ENCODE measurements around the gene POLL. TPM values are rescaled to one million over a fixed set of nuclear protein-coding genes. Genes with fewer than 3 reads are reported as not detected.

The POLL gene
- total RNA-seq, 4 donors from 2014 or later, result 21.6 to 28.8 (median 24.4) TPM

DNA sequence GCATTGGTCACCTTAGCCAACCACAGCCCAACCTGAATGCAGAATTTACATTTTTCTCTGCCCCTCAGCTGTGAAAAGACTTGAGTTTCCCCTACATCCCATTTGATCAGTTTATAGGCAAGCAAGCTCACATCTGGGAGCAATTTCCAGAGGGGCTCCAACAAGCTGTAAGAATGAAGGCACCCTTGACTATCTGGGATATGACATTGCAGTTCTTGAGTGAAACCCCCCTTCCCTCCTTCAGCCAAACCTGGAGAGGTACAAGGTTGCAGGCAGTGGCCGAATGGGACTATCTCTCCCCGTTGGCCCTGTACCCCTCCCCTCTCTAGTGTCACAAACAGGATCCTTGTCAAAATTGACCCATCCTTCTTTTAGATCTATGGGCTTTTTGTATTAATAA, 30.5 kb downstream of the POLL start:
- H3K4me3 ChIP-seq, result no peak overlapping the region
- H3K4me1 ChIP-seq, result no peaks in the 10 kb centered on the region
- H3K27ac ChIP-seq, result no peak overlapping the region
- no peak for TF ChIP-seq POLR2AphosphoS5 (IDR thresholded peaks at IDR 0.05)
- TF ChIP-seq EP300 (IDR thresholded peaks at IDR 0.05), result no peak
- no peak for TF ChIP-seq POLR2A (IDR thresholded peaks at IDR 0.05)
- TF ChIP-seq, protein P1, sequence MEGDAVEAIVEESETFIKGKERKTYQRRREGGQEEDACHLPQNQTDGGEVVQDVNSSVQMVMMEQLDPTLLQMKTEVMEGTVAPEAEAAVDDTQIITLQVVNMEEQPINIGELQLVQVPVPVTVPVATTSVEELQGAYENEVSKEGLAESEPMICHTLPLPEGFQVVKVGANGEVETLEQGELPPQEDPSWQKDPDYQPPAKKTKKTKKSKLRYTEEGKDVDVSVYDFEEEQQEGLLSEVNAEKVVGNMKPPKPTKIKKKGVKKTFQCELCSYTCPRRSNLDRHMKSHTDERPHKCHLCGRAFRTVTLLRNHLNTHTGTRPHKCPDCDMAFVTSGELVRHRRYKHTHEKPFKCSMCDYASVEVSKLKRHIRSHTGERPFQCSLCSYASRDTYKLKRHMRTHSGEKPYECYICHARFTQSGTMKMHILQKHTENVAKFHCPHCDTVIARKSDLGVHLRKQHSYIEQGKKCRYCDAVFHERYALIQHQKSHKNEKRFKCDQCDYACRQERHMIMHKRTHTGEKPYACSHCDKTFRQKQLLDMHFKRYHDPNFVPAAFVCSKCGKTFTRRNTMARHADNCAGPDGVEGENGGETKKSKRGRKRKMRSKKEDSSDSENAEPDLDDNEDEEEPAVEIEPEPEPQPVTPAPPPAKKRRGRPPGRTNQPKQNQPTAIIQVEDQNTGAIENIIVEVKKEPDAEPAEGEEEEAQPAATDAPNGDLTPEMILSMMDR (IDR thresholded peaks at IDR 0.05), result no peak
- 56 to 78% methylated on average over 2 of the region's 2 CpGs for whole genome bisulfite sequencing, 2 donors (ENCODE audit: low coverage in 1 of 2)
- ATAC-seq, result no peak
- H3K27me3 ChIP-seq, result peaks cover 29% of the 10 kb centered on the region
- no peaks in the 10 kb centered on the region for H3K9me3 ChIP-seq
- peaks cover 0 to 35% of the 10 kb centered on the region in 2 donors for H3K36me3 ChIP-seq

DNA sequence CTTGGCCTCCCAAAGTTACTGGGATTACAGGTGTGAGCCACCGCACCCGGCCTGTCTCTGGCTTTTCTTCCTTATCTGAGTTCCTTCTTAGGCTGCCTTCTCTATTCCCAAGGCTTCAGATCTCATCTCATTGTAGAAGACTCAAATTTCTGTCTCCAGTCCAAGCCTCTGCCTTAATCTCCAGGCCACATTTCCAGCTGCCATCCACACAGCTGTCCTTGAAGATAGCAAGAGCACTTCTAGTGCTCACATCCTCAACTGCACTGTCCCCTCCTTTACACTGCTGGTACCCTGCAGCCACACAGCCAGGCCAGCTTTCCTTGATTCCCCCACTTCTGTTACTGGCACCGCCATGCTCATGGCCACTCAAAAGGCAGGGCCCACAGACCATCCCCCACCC, 35.6 kb downstream of the POLL start:
- H3K4me3 ChIP-seq, result no peak overlapping the region
- H3K9me3 ChIP-seq, result no peaks in the 10 kb centered on the region
- H3K36me3 ChIP-seq, result peaks cover 0 to 54% of the 10 kb centered on the region in 2 donors
- H3K27ac ChIP-seq, result no peak overlapping the region
- WGBS, 2 donors (ENCODE audit: low coverage in 1 of 2), result 93 to 100% methylated on average over 2 of the region's 3 CpGs
- TF ChIP-seq POLR2A (IDR thresholded peaks at IDR 0.05) (no peak), POLR2AphosphoS5 (IDR thresholded peaks at IDR 0.05) (no peak), EP300 (IDR thresholded peaks at IDR 0.05) (no peak)
- TF ChIP-seq, protein P1 (IDR thresholded peaks at IDR 0.05), result no peak
- ATAC-seq, result no peak
- no peaks in the 10 kb centered on the region for H3K27me3 ChIP-seq
- H3K4me1 ChIP-seq, result peaks cover 0 to 10% (median 0%) of the 10 kb centered on the region in 3 donors

GRCh38 chr10:101550965-101551364, 37.1 kb downstream of the POLL start:
- Histone ChIP-seq H3K36me3 (peaks cover 0 to 54% of the 10 kb centered on the region in 2 donors), H3K4me3 (no peak overlapping the region), H3K27ac (no peak overlapping the region), H3K9me3 (no peaks in the 10 kb centered on the region), H3K27me3 (no peaks in the 10 kb centered on the region), H3K4me1 (peaks cover 0 to 10% (median 0%) of the 10 kb centered on the region in 3 donors)
- ATAC-seq, result no peak
- TF ChIP-seq, protein P1 (IDR thresholded peaks at IDR 0.05), result no peak
- TF ChIP-seq POLR2AphosphoS5 (IDR thresholded peaks at IDR 0.05) (no peak), POLR2A (IDR thresholded peaks at IDR 0.05) (no peak), EP300 (IDR thresholded peaks at IDR 0.05) (no peak)
- WGBS, 2 donors (ENCODE audit: low coverage in 1 of 2), result 83 to 100% methylated on average over 1 to 2 of the region's 2 CpGs

GRCh38 chr10:101545898-101546297, 42.2 kb downstream of the POLL start:
- TF ChIP-seq EP300 (IDR thresholded peaks at IDR 0.05), result no peak
- TF ChIP-seq POLR2A (IDR thresholded peaks at IDR 0.05), result no peak
- TF ChIP-seq, protein P1 (IDR thresholded peaks at IDR 0.05), result no peak
- no peak for TF ChIP-seq POLR2AphosphoS5 (IDR thresholded peaks at IDR 0.05)
- ATAC-seq, result no peak
- no peak overlapping the region for H3K27ac ChIP-seq

DNA sequence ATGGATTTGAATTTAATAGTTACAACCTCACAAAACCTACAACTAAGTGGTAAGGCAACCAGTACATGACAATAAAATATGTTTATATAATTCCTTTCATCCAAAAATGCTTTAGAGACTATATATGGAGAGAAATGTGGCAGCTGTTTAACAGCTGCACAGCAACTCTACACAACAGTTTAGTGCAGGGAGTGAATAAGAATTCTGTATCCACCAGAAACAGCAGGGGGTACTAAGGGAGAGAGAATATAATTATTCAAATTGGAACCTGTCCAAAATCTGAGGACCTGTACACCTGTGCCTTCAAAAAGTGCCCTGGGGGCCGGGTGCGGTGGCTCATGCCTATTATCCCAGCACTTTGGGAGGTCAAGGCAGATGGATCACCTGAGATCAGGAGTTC, 49.6 kb downstream of the POLL start:
- Histone ChIP-seq H3K27ac (no peak overlapping the region), H3K36me3 (peaks cover 0 to 68% of the 10 kb centered on the region in 2 donors), H3K4me3 (no peak overlapping the region), H3K27me3 (no peaks in the 10 kb centered on the region), H3K4me1 (no peaks in the 10 kb centered on the region), H3K9me3 (no peaks in the 10 kb centered on the region)
- no peak for ATAC-seq
- TF ChIP-seq EP300 (IDR thresholded peaks at IDR 0.05) (no peak), POLR2AphosphoS5 (IDR thresholded peaks at IDR 0.05) (no peak), POLR2A (IDR thresholded peaks at IDR 0.05) (no peak)
- TF ChIP-seq, protein P1 (IDR thresholded peaks at IDR 0.05), result no peak
- WGBS, 2 donors (ENCODE audit: low coverage in 1 of 2), result 83 to 85% methylated on average over 2 of the region's 2 CpGs

More at GRCh38 chr10:101545898-101546297, 42.2 kb downstream of the POLL start:
- Histone ChIP-seq H3K36me3 (peaks cover 0 to 24% of the 10 kb centered on the region in 2 donors), H3K4me1 (peaks cover 0 to 10% (median 0%) of the 10 kb centered on the region in 3 donors), H3K9me3 (no peaks in the 10 kb centered on the region), H3K27me3 (no peaks in the 10 kb centered on the region), H3K4me3 (no peak overlapping the region)
